Smooth muscle cell of the brain vasculature (primary cell): ENCODE measurements around the gene SLC12A8.
"Not testable (repeated sequence)": the region's sequence is repeated elsewhere in the genome, so short reads cannot be mapped to it uniquely, and the experiment has no call there.

Experiments used
- DNase-seq: peaks from one replicate; pipeline ENCODE4 v3.0.0-alpha.2; 2012; ENCODE audit warnings: low read depth, low spot score

The SLC12A8 gene

DNA sequence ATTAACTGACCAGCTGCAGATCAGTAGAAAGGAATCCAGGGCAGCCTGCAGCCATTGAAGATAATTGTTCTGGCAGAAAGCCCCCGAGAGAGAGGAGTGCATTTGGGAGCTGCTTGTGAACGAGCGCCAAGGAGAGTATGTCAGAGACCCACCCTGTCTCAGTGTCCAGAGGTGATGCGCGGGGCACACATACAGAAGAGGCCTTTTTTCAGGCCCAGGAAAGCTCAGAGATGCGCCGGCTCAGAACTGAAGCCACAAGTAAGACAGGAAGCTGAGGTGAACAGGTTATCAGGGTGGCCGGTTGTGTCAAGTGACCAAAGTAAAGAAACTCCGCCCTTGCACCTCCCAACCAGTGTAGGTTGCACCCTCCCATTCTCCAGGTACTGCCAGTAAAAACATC lies 96.9 kb downstream of the SLC12A8 start:
- DNase-seq, result no peak

DNA sequence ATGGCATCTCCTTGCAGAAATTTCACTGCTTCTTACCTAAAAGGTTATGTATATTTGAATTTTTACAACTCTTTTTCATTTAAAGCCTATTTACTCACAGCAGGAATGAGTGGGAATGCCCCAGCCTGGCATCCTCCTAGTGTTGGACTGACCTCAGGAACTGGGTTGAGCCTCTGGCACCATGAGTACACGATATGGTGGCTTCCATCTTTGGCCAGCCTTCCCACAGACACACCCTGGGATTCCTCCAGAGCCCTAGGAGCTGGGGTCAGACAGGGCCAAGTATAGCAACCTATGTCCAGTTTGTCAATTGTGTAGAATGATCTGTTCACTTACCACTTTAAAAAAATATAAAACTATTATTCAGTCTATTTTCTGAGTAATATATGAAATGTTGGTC lies 99.6 kb downstream of the SLC12A8 start:
- no peak for DNase-seq

DNA sequence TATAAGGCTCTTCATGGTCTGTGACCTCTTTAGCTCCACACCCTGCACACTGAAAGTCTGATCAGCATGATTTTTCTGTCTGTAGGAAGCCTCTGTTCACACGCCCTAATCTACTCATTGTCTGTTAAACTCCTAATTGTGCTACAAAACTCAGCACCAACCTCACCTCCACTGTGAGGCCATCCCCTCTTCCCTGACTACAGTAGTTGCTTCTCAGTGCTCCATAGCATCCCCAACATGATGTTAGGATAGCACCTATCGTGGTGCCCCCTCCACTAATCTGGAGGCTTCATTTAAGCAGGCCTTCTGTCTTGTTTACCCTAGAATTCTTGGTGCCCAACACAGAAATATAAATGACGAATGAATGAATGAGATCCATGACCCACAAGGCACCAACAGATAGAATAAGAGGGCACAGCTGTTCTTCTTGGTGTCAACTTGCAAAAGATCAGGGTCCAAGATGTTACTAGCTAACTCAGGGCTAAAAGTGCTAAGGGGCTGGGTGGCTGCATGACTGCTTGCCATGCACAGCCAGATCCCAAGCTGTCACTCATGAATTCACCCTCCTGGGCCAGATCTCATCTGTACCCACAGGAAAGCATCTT lies 101.6 kb downstream of the SLC12A8 start:
- DNase-seq, result no peak

DNA sequence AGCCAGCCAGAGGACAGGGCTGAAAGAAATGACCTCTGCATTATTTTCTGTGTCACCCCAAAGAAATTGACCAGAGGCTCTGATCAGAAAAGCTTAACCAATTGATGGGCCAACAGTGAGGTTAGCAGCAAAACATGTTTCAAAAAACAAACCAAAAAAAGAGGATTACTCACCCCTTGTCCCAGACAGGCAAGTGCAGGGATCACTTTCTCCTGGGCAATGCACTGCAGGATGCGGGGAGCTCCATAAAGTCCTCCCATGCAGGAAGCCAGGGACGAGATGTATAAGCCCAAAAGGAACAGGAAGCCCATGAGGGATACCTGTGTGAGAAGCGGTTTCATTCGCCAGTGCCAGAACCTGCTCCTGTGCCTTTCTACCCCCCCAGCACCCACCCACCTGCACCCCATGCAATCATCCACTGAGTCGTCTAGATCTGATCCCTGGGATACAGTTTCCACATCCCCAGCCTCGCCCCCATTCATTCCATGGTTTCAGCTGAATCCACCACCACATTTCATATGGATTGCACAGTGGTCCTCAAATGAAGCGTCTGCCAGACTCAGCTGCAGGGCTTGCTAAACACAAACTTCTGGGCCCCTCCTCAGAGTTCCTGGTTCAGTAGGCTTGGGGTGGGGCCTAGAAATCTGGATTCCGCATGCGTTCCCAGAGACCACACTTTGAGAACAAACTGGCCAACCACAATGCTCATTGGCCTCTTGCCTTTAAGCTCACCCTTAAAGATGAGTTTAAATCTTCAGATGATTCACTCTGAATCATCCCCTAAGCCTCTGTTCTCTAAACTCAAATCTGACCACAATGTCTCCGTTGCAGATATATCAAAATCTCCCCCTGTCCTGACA lies 102.3 kb downstream of the SLC12A8 start:
- peak; percentile 56 for DNase-seq

DNA sequence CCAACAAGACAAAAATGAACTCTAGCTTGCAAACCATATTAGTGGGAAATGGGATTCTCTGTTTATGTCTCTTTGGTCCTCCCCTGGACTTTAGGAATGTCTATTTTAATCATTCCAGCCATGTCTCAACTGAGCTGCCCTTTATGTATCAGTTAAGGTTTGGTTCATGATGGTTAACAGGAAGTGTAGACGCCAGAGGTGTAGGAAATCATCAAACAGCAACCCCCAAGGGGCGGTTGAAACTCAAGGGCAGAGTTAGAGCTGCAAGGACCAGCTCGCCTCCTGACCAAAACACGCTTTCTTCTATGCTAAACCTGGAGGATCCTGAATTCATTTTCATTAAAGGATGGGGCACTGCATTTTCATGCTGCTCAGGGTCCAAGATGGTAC lies 103.0 kb downstream of the SLC12A8 start:
- no peak for DNase-seq

DNA sequence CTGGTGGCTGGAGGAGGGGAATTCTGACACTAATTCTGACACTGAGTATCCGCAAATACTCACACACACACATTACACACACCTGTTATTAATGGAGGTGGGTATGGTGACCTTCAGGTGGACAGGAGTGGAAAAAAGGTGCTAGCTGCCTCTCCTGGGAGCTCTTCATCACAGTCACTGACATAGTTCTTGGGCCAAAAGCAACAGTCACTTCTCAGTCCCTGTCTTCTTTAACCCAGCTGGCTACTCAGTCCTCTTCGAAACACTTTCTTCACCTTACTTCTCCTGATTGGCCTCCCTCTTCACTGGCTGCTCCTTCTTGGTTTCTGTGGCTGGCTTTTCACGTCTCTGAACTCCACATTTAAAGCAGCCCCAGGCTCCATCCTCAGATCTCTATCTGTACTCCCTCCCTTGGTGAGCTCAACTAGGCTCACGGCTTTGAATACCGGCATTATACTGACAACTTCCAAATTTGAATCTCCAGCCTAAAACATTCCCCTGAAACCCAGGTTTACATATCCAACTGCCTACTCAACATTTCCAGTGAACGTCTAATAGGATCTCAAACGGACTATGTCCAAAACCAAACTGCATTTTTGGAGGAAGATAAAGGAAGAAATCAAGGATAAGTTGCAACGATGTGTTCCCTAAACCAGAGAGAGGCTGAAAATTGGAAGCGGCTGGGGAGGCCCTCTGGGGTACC lies 103.6 kb downstream of the SLC12A8 start:
- no peak for DNase-seq

DNA sequence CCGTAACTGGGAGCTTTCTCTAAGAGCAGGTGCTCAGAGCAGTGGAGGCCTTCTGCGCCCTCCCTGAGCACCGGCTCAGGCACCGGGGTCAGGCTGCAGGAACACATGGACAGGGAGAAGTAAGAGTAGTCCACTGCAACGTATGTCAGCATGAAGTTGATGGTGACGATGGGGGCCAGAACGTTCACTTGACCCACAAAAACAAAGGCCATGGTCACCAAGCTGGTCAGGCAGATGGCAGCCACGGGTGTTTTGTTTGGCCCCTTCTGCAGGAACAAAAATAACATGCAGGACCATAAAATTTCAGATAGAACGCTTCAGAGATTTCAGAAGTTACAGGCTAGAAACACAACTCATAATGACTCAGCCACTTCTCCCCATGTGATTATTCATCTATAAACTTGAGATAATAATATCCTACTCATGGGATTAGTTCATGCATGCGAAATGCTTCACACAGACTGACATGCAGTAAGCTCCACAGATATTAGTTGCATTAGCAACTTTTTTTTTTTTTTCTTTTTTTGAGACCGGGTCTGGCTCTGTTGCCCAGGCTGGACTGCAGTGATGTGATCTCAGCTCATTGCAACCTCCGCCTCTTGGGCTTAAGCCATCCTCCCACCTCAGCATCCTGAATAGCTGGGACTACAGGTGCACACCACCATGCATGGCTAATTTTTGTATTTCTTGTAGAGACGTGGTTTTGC lies 104.5 kb downstream of the SLC12A8 start:
- DNase-seq, result no peak

DNA sequence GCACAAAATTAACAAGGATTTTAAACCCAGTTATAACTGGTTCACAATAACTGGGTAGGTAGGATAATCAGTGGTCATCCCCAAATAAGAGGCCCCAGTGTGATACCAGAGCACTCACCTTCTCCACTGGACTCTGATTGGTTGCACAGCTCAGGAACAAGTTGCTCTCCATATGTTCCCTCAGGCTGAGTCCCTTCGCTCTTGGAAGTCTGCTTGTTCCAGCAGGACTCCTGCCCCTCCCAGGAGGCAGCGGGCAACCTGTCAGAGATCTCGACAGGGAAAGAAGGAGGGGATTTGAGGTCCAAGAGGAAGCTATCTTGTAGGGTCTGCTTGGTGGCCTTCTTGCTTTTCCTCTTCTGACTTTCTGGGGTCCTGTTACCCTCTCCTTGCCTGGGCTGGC lies 105.2 kb downstream of the SLC12A8 start:
- DNase-seq, result no peak

DNA sequence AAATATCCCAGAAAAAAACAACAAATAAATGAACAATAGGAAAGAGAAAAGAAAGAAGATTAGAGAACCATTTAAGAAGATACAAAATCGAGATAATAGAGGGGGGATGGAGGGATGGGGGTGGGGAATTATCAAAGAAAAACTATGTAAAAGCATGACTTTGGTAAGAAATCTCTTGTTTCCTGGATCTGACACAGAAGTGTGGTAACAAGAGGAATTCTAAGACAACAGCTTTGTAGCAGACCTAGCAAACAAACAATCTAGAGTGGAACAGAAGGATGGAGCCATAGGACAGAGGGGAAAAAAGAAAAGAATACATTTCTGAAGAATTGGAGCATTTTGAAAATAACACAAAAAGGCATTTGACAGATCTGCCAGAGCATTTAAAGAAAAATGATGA lies 107.4 kb downstream of the SLC12A8 start:
- no peak for DNase-seq

DNA sequence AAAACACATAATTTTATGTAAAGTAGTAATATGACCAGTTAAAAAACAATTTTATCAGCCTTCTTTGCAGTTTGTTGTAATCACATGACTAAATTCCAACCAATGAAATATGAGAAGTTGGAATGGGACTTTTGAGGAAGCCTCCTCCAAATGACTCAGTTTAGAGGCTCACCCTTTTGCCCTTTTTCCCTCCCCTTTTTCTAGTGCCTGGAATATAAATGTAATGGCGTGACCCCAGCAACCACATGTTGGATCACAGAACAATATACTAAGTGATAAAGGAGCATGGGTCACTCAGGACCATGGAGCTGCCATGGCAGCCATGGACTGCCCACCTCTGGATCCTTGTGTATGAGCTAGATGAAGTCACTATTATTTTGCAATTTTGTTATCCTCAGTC lies 107.9 kb downstream of the SLC12A8 start:
- DNase-seq, result no peak

DNA sequence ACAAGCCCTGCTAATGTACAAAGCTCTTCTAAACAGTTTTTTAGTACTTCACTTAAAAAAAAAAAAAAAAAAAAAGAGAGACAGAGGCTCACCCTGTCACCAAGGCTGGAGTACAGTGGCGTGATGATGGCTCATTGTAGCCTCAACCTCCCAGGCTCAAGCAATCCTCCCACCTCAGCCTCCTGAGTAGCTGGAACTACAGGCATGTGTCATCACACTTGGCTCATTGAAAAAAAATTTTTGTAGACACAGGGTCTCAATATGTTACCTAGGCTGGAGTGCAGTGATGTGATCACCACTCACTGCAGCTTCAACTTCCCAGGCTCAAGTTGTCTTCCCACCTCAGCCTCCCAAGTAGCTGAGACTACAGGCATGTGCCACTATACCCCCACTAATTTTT lies 109.1 kb downstream of the SLC12A8 start:
- DNase-seq, result no peak

DNA sequence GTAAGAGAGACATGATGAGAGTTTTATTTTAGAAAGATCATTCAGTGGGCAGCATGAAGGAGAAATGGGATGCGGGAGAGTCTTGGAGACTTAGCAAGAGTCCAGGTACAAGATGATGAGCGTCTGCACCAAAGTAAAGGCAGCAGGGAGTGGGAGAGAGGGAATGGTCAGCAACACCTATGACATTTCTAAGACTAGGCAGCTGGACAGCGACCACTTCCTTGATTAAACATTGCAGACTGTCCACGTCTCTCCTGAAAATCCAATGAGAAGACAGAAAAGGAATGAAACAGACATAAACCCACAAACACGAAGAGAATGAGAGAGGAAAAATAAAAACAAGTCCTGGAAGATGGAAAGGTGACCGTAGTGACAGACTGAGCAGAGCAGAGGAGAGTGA lies 110.1 kb downstream of the SLC12A8 start:
- no peak for DNase-seq

DNA sequence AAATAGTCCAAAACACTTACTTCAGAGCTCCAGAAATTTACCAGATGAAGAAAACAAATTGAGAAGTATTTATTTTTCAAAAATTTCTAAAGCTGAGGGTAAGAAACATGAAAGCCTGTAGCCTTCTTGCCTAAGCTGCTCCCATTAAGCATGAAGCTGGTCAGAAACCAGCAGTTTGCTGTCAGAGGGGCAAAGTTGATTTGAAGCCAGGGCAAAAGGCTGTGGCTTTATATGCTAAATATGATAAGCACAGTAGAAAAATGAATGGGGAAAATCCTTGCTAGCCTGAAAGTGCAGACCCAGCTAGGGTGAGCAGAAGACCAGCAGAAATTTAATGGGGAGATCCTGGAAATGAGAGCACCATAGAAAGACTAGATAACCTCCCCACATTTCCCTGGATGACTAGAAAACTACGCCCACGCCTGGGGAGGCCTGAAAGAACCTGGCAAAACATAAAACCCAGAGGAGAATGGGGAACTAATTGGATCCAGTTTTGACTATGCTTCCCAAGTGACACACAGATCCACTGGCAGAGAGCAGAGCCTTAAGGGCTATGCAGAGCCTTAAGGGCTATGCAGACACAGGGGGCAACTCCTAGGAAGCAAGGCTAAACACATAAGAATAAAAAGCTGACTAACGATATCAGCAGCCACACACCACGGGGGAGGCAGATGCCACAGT lies 113.8 kb downstream of the SLC12A8 start:
- DNase-seq, result peak; percentile 60

DNA sequence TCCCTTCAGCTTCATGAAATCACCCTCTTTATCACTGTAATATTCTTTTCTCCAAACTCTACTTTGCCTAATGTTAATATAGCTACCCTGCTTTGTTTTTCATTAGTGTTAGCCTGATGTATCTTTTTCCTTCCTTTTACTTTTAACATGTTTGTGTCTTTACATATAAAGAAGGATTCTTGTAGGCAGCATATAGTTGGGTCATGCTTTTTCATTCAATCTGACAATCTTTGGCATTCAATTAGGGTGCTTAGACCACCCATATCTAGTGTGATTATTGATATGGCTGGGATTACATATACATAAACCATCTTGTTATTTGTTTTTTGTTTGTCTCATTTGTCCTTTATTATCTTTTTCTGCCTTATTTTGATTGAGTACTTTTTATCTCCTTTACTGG lies 121.9 kb downstream of the SLC12A8 start:
- DNase-seq, result no peak

DNA sequence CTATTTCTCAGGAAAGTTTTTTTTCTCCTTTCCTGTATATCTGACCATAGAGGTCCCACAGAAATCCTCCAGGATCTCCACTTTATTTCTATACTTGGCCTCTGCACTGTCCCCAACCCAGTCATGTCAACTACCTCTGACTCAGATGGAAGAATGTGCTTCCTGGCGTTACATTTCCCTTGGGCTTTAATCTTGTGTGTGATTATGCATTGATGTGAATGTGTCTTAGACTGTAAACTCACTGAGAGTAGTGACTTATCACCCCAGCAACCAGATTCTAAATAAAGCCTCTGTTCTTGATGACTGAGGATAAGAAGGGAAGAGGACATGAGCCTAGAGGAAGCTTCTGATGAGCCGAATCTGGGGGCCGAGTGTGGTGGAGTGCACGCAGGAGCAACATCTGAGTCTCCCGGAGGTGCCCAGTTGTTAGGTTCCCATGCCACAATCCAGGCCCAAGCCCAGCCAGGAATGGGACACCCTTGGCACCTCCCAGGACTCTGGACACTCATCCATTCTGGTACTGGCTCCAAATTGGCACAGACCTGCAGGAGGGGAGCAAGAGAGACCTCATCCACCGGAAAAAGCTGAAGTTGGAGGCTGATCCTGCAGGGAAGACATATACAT lies 124.7 kb downstream of the SLC12A8 start:
- no peak for DNase-seq

DNA sequence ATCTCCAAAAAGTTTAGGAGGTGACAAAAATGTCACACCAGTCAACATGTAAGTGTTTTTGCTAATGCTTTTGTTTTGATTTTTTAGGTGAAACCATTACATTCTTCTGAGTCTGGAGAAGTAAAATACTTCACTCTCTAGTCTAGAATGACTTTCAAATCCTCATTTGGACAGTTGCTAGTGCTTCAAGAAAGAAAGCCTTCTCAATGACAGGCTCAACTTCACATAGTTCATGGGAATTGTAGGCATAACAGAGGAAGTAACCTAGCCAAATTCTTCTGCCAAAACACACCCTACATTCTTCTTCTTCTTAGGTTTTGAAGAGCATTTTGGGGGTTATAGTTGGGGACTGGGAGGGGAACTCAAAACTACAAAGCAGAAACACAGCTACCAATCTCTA lies 127.4 kb downstream of the SLC12A8 start:
- no peak for DNase-seq

DNA sequence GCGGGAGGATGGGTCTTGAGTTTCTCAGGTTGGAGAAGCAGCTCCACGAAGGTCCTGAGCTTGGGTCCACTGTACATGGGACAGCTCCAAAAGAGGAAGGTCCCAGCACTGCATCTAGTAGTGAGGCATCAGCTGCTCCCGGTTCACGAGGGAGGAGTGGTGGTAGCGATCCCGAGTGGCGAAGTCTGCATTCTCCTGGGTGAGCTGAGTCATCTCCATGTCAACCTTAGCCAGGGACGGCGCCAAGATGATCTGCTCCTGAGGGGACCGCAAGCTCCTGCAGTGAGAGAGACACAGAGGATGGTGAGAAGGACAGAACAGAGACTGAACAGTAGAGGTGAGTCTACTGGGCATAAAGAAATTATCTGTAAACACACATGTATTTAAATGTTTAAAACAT lies 128.8 kb downstream of the SLC12A8 start:
- DNase-seq, result no peak

DNA sequence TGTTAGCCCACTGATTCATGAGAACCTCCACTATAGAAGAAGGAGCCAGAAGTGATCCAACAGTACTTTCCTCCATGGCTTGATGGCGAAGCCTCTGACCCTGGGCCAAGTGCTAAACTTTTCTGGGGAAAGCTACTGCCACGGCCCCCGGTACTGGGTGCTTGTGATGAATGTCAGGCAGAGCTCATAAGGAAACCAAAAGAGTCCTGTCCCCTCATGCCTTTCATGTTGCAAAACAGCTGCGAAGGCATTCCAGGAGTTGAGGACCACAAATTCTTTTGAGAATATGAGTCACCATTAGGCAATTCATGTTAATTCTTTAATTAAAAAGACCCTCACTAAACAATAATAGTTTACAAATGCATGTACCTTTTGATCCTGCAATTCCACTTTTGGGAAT lies 130.2 kb downstream of the SLC12A8 start:
- DNase-seq, result not testable (repeated sequence)

DNA sequence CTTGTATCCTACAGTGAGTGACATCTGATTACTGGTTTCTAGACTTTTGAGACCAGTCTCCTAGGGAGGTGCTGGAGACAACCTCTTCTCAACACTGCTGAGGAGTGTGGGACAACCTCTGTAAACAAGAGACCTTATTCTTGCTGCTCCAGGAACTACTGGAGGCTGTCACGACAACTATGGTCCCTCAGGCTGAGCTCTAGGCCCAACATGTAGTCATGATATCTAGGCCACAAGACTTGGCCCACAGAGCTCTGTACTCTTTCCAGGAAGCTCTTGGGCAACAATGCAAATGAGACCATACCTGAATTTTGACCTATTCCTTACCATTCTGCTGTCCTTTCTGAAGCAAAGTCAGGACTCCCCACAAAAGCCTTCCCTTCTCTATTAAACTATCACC lies 132.5 kb downstream of the SLC12A8 start:
- DNase-seq, result no peak

DNA sequence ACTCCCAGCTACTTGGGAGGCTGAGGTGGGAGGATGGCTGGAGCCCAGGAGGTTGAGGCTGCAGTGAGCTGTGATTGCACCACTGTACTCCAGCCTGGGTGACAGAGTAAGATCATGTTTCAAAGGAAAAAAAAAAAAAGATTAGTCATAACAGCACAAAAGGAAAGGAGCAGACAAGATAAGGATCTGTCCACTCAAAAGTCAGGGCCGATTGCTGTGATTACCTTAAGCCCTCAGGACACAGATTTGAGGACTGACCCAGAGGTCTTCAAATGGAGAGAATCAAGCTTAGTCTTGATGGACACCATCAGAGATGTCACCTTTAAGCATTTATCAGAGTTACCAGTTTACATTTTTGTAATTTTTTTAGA lies 132.9 kb downstream of the SLC12A8 start:
- no peak for DNase-seq

DNA sequence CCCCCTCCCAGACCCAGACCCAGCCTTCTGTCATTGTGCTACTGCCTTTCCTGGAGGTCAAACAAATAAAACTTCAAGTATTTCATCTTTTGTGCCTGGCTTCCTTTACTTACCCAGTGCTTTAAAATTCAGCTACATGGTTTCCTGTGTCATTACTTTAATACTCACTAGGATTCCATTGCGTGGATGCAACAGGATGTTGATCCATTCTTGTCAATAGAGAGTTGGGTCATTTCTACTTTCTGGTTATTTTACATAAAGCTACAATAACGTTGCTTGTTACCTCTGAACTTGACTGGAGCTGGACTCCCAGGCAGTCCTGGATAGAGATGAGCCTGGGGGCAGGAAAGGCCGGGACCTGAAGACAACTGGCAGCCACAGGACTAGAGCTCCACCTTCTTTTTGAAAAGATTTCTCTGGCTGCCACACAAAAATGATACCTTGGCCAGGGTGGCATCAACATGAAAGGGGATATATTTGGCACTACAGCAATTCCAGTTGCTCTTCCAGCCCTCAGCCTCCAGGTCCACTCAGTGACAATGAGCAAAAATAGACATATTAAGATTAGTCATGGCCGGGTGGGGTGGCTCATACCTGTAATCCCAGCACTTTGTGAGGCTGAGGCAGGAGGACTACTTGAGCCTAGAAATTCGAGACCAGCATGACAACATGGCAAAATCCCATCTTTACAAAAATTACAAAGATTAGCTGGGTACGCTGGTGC lies 133.4 kb downstream of the SLC12A8 start:
- no peak for DNase-seq
